K562 (cell line): Measurements from ENCODE around the gene NRXN2. TPM values are rescaled to one million over a fixed set of nuclear protein-coding genes. Genes with fewer than 3 reads are reported as not detected.

Experiments
- ARID2 ChIP-seq: fragments of 450-650 bp; IDR thresholded peaks from 2 replicates; pipeline ENCODE4 v1.6.1; 2017; ENCODE audit warnings: antibody characterized with exemption, mild to moderate bottlenecking
- BRD4 ChIP-seq: fragments of 200-600 bp; sonication (generic); IDR thresholded peaks from 2 replicates; pipeline ENCODE4 v1.6.1; 2017; ENCODE audit warnings: inconsistent platforms
- CBX2 ChIP-seq: fragments of 200-600 bp; sonication (generic); IDR thresholded peaks from one replicate; pipeline ENCODE4 v1.6.1; 2012; ENCODE audit warnings: mild to moderate bottlenecking, low read length, inconsistent platforms; ENCODE audit not compliant: insufficient read depth, poor library complexity, severe bottlenecking
- CBX8 ChIP-seq: fragments of 200-600 bp; sonication (generic); IDR thresholded peaks from 2 replicates; pipeline ENCODE4 v1.6.1; 2012; ENCODE audit warnings: borderline replicate concordance, mixed run types, low read depth, mild to moderate bottlenecking, moderate library complexity, mixed read lengths, low read length, control low read depth, inconsistent platforms; ENCODE audit not compliant: poor library complexity, severe bottlenecking; ENCODE audit errors: extremely low read depth
- GABPB2 ChIP-seq: fragments of 250-450 bp; sonication (Bioruptor Pico); conservative IDR thresholded peaks from 2 replicates; pipeline ENCODE4 v1.5.1; 2021; ENCODE audit warnings: mild to moderate bottlenecking
- HNRNPUL1 ChIP-seq: fragments of 200-400 bp; formaldehyde crosslinking; IDR thresholded peaks from 2 replicates; pipeline ENCODE4 v1.6.1; 2017; ENCODE audit warnings: low read length
- KDM5B ChIP-seq: fragments of 200-600 bp; sonication (generic); IDR thresholded peaks from 2 replicates; pipeline ENCODE4 v1.6.1; 2012; ENCODE audit warnings: low read depth, mild to moderate bottlenecking, moderate library complexity, low read length, control low read depth, inconsistent platforms; ENCODE audit not compliant: insufficient replicate concordance
- KLF13 ChIP-seq: fragments of 450-650 bp; IDR thresholded peaks from 2 replicates; pipeline ENCODE4 v1.6.1; 2016; ENCODE audit warnings: missing genetic modification characterization, low read depth, mild to moderate bottlenecking, missing compliant biosample characterization, moderate library complexity, borderline replicate concordance
- MAZ ChIP-seq, 2 experiments: fragments of 450-650 bp in 1 of 2; sonication (generic) in 1 of 2; formaldehyde crosslinking; IDR thresholded peaks in 1 of 2; conservative IDR thresholded peaks in 1 of 2; 2 replicates each; pipeline versions ENCODE4 v1.4.0 to v1.5.0; 2020; ENCODE audit warnings: mild to moderate bottlenecking in 1 of 2, missing genetic modification reagents in 1 of 2
- MBD2 ChIP-seq: sonication (generic); IDR thresholded peaks from 2 replicates; pipeline ENCODE4 v1.6.1; 2016; ENCODE audit warnings: low read depth, borderline replicate concordance
- MYC ChIP-seq, 2 experiments: fragments of 250-450 bp in 1 of 2; sonication (Bioruptor Pico) in 1 of 2; IDR thresholded peaks; 2 replicates each; pipeline versions ENCODE4 v1.5.1 to v1.6.1; 2012 to 2021; ENCODE audit warnings: low read depth in 2 of 2, borderline replicate concordance in 1 of 2, improper control_type of control experiment in 1 of 2, low read length in 1 of 2, mild to moderate bottlenecking in 1 of 2, moderate library complexity in 1 of 2
- NONO ChIP-seq, 2 experiments: fragments of 200-400 bp in 1 of 2; fragments of 450-650 bp in 1 of 2; formaldehyde crosslinking in 1 of 2; IDR thresholded peaks; 2 replicates each; pipeline ENCODE4 v1.6.1; 2017; ENCODE audit warnings: low read depth in 2 of 2, mild to moderate bottlenecking in 2 of 2, moderate library complexity in 2 of 2, low read length in 1 of 2
- NRF1 ChIP-seq, 2 experiments: fragments of 450-650 bp; IDR thresholded peaks in 1 of 2; conservative IDR thresholded peaks in 1 of 2; 2 replicates each; pipeline ENCODE4 v1.6.1; 2014; ENCODE audit warnings: mild to moderate bottlenecking in 2 of 2
- RBM15 ChIP-seq: fragments of 200-400 bp; formaldehyde crosslinking; IDR thresholded peaks from 2 replicates; pipeline ENCODE4 v1.6.1; 2018; ENCODE audit warnings: mild to moderate bottlenecking, low read length, moderate library complexity; ENCODE audit not compliant: insufficient read depth
- RNF2 ChIP-seq: sonication (generic); IDR thresholded peaks from 2 replicates; pipeline ENCODE4 v1.6.1; 2016
- SIX5 ChIP-seq, 2 experiments: IDR thresholded peaks; 2 replicates each; pipeline ENCODE4 v1.6.1; 2011; ENCODE audit warnings: low read length in 2 of 2, borderline replicate concordance in 1 of 2, low read depth in 1 of 2, mild to moderate bottlenecking in 1 of 2, moderate library complexity in 1 of 2; ENCODE audit not compliant: insufficient read depth in 1 of 2
- TFE3 ChIP-seq: fragments of 450-650 bp; formaldehyde crosslinking; IDR thresholded peaks from 2 replicates; pipeline ENCODE4 v1.4.0; 2020; ENCODE audit warnings: mild to moderate bottlenecking, mixed read lengths
- THAP12 ChIP-seq: fragments of 250-450 bp; sonication (Bioruptor Pico); IDR thresholded peaks from 2 replicates; pipeline ENCODE4 v1.9.0; 2021; ENCODE audit warnings: mild to moderate bottlenecking, inconsistent platforms
- TRIM25 ChIP-seq: fragments of 450-650 bp; IDR thresholded peaks from 2 replicates; pipeline ENCODE4 v1.7.0; 2016; ENCODE audit warnings: borderline replicate concordance
- ZNF583 ChIP-seq: fragments of 250-450 bp; sonication (Bioruptor Pico); IDR thresholded peaks from 2 replicates; pipeline ENCODE4 v1.4.0; 2020
- polyA plus RNA-seq, 8 experiments: library from polyadenylated mRNA; depleted of rRNA in 4 of 8; stranded (reverse) in 5 of 8; unstranded in 3 of 8; fragments of >200 nt; fragmentation: Nextera tagmentation in 2 of 8; fragmentation: Illumina TruSeq in 1 of 8; extraction: Ambion mirVana in 2 of 8; extraction: Trizol in 1 of 8; gene quantifications; 2 replicates each; pipeline versions ENCODE4 v1.2.1 to v1.2.3, GENCODE V29; 2011 to 2014; ENCODE audit warnings: inconsistent platforms in 1 of 8, missing spikeins in 1 of 8
- total RNA-seq, 7 experiments: library from RNA; depleted of rRNA in 6 of 7; stranded (reverse); fragments of >200 nt in 6 of 7; fragmentation: Illumina TruSeq in 2 of 7; extraction: Trizol in 2 of 7; gene quantifications; 2 replicates each; pipeline versions ENCODE4 v1.2.1 to v1.2.3, GENCODE V29; 2011 to 2021; ENCODE audit warnings: low replicate concordance in 1 of 7

NRXN2 gene
- total and polyA plus RNA-seq, 9 of the 15 experiments (the other 6 are each of a cell fraction or from before 2014, with no cell fraction given): 0.07 to 0.47 (median 0.15) TPM; not detected in 4

- TF ChIP-seq TFE3 (CRISPR knock-in tag) (no peak), BRD4 (no peak), MBD2 (no peak), HNRNPUL1 (no peak), KDM5B (no peak), NONO (IDR thresholded peaks at IDR 0.05; ENCODE audit: low read depth in 2 of 2, low read length in 1 of 2) (no peak), RNF2 (no peak), CBX8 (no peak), MAZ (CRISPR knock-in tag; conservative IDR thresholded peaks at IDR 0.05 in 1 of 2, IDR thresholded peaks at IDR 0.05 in 1 of 2) (0 out of 4 replicates have a peak, but pooled peaks of 1 of the 2 experiments have one; percentile 37), CBX2 (no peak), TRIM25 (no peak), ARID2 (no peak), THAP12 (no peak), NRF1 (conservative IDR thresholded peaks at IDR 0.05 in 1 of 2, IDR thresholded peaks at IDR 0.05 in 1 of 2) (peak; percentile 42 to 55; a peak in 3 of 4 replicates), KLF13 (no peak), RBM15 (no peak), ZNF583 (CRISPR knock-in tag) (no peak), GABPB2 (CRISPR knock-in tag) (no peak), SIX5 (IDR thresholded peaks at IDR 0.05; ENCODE audit: borderline replicate concordance in 1 of 2, insufficient read depth in 1 of 2, low read depth in 1 of 2, low read length in 2 of 2) (no peak), MYC (IDR thresholded peaks at IDR 0.05; ENCODE audit: low read depth, low read length) (peak; percentile 60), MYC (CRISPR knock-in tag; IDR thresholded peaks at IDR 0.05; ENCODE audit: borderline replicate concordance, low read depth) (no peak)
Measured at GRCh38 chr11:64566042-64566914, 156.7 kb downstream of the NRXN2 start (continued).
